Measurements from ENCODE around the gene SEMG2. TPM values are rescaled to one million over a fixed set of nuclear protein-coding genes. Genes with fewer than 3 reads are reported as not detected.

SEMG2 gene
- total and polyA plus RNA-seq, 8 donors: not detected

DNA sequence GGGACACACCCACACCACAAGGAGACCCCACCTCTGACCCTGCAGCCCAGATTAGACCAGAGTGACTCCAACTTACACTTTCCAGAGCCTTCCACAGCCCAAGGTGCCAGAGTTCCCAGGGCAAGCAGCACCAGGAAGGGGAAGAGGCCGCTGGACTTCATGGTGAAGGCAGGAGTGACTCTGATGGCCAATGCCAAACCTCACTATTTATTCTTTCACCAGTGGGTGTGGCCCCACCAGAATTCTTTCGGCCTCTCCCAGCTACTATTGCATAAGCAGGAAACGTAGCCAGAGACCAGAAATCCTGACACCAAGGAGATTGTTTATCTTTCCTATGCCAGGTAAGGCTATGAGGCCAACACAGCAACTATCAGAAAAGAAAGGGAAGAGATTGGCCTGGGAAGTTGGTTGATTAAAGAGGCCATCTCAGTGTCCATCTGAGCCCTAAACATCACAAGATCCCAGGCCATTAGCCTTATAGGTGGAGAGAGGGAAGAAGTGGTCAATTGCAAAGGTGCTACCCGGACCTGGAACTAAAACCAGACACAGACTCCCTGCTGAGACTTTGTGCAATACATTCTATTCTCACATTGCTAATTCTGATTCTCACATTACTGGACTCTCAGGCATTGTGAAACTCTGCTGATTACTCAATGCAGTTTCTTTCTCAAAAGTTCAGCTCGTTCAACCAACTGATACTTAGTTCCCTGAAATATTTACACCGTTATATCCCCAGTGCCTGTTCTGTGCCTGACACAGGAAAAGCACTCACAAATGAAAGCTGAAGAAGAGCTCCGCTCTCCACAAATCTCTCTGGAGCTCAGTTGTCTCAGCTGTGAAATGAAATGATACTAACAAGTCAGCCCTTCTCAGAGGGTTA, 33.5 kb downstream of the SEMG2 start, which contains the start of gene SLPI:
Gene SLPI, minus strand, starts transcription at position 182 of the 880 bp plus-strand sequence. Its CDS starts 21 bp downstream, at position 161.
- 34 to 36% methylated on average over 7 of the region's 7 CpGs for WGBS, 2 donors
- Histone ChIP-seq H3K9me3 (no peaks in the 10 kb centered on the region), H3K36me3 (no peaks in the 10 kb centered on the region), H3K27ac (peak within 1 kb of the TSS; percentile 40 to 71 (median 64)), H3K4me1 (peaks cover 4 to 7% (median 5%) of the 10 kb centered on the region in 3 donors), H3K27me3 (no peaks in the 10 kb centered on the region), H3K4me3 (no peak within 1 kb of the TSS)
- TF ChIP-seq, protein P1, sequence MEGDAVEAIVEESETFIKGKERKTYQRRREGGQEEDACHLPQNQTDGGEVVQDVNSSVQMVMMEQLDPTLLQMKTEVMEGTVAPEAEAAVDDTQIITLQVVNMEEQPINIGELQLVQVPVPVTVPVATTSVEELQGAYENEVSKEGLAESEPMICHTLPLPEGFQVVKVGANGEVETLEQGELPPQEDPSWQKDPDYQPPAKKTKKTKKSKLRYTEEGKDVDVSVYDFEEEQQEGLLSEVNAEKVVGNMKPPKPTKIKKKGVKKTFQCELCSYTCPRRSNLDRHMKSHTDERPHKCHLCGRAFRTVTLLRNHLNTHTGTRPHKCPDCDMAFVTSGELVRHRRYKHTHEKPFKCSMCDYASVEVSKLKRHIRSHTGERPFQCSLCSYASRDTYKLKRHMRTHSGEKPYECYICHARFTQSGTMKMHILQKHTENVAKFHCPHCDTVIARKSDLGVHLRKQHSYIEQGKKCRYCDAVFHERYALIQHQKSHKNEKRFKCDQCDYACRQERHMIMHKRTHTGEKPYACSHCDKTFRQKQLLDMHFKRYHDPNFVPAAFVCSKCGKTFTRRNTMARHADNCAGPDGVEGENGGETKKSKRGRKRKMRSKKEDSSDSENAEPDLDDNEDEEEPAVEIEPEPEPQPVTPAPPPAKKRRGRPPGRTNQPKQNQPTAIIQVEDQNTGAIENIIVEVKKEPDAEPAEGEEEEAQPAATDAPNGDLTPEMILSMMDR (IDR thresholded peaks at IDR 0.05): no peak
- intact Hi-C loops (cut with DNase I): no loop called here
- FAIRE-seq (no peak), DNase-seq (peak in 5 of 6 donors; percentile 50 to 68 (median 61)), ATAC-seq (peak; percentile 88 to 95 (median 92))

DNA sequence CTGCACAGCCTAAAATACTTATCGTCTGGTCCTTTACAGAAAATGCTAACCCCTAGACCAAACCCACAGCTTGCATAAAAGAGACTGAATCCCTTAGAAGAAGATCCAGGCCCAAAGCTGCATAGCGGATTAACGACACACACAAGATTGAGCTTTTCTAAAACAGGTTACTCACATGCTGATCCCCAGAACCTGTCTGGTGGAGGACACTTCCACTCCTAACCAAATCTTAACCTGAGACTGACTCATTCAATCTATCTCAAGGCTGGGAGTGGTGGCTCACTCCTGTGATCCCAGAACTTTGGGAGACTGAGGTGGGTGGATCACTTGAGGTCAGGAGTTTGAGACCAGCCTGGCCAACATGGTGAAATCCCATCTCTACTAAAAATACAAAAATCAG, 36.0 kb downstream of the SEMG2 start:
- Histone ChIP-seq H3K4me1 (peaks cover 4 to 7% (median 5%) of the 10 kb centered on the region in 3 donors), H3K27me3 (no peaks in the 10 kb centered on the region), H3K27ac (no peak overlapping the region), H3K9me3 (no peaks in the 10 kb centered on the region), H3K36me3 (no peaks in the 10 kb centered on the region), H3K4me3 (no peak overlapping the region)
- no peak for ATAC-seq
- TF ChIP-seq, protein P1 (IDR thresholded peaks at IDR 0.05): no peak
- no peak for DNase-seq
- 81% methylated on average over 3 of the region's 3 CpGs for WGBS, 2 donors
- intact Hi-C loops (cut with DNase I): no loop called here
- FAIRE-seq: no peak

DNA sequence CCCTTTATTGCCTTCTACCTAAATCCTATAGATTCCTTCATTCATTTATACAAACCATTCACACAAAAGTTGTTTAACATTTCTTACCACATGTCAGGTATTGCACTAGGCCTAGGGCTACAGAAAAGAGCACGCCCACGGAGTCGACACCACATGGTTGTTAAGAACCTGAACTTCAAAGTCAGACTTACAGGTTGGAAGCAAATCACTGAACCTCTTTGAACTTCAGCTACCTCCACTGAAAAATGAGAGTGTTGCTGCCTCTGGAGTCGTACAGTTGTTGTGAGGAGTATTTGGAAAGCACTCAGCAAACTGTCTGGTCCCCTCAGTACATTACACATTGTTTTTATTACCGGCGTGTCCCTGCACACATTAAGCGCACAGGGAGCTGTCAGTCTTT, 36.5 kb downstream of the SEMG2 start:
- Histone ChIP-seq H3K27me3 (no peaks in the 10 kb centered on the region), H3K4me1 (peaks cover 4 to 7% (median 5%) of the 10 kb centered on the region in 3 donors), H3K27ac (no peak overlapping the region), H3K36me3 (no peaks in the 10 kb centered on the region), H3K9me3 (no peaks in the 10 kb centered on the region), H3K4me3 (no peak overlapping the region)
- intact Hi-C loops (cut with DNase I): no loop called here
- DNase-seq (no peak), ATAC-seq (no peak), FAIRE-seq (no peak)
- WGBS, 2 donors: 77 to 88% methylated on average over 7 of the region's 7 CpGs
- TF ChIP-seq, protein P1 (IDR thresholded peaks at IDR 0.05): no peak

DNA sequence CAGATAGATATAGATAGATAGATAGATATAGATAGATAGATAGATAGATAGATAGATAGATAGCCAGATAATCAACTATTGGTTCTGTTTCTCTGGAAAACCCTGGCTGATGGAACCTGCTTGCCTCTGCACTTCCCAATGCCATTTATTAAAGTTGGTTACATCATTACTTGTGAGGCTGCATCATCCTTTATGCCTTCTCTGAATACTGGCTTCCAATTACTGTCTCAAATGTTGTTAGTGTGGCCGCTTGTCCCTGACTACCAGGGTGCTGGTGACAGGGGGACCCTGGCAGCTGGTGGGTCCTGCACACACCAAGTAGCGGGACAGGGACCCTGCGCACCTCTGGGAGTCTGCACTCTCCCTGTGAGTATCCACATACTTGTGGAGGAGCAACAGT, 37.1 kb downstream of the SEMG2 start:
- H3K36me3 ChIP-seq: no peaks in the 10 kb centered on the region
- no peak for FAIRE-seq

More for the DNA sequence above, 37.1 kb downstream of the SEMG2 start:
- Histone ChIP-seq H3K9me3 (no peaks in the 10 kb centered on the region), H3K4me3 (no peak overlapping the region), H3K27ac (no peak overlapping the region), H3K27me3 (no peaks in the 10 kb centered on the region), H3K4me1 (peaks cover 4 to 7% (median 5%) of the 10 kb centered on the region in 3 donors)
- TF ChIP-seq, protein P1 (IDR thresholded peaks at IDR 0.05): no peak
- DNase-seq (no peak), ATAC-seq (no peak)
- intact Hi-C loops (cut with DNase I): no loop called here
- whole genome bisulfite sequencing, 2 donors: 87 to 91% methylated on average over 3 of the region's 3 CpGs

All from pancreas (tissue), 10 donors.